GM12872 (cell line): ENCODE data around the gene GCNT1.

ENCODE experiments used
- CTCF ChIP-seq: IDR thresholded peaks from 3 replicates; pipeline ENCODE4 v1.5.1; 2011; ENCODE audit warnings: low read depth, mild to moderate bottlenecking, low read length, moderate library complexity; ENCODE audit not compliant: insufficient read depth

Gene GCNT1

DNA sequence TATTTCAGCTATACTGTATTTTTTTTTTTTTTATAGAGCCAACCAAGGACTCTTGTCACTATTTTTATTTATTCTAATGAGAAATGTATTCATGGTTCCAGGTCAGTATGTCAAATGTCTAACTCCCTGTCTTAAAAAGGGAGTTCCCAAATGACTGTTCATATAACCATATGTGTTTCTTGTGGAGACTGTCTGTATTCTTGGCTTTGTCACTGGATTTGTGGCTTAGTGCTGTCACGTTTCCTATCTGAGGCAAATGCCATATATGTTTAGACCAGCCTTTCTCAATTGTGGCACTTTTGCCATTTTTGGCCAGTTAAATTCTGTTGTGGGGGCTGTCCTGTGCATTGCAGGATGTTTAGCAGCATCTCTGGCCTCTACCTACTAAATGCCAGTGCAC lies 3.1 kb downstream of the GCNT1 start:
- no peak for TF ChIP-seq CTCF

GRCh38 chr9:76463211-76463610 lies 4.2 kb downstream of the GCNT1 start:
- TF ChIP-seq CTCF: no peak

DNA sequence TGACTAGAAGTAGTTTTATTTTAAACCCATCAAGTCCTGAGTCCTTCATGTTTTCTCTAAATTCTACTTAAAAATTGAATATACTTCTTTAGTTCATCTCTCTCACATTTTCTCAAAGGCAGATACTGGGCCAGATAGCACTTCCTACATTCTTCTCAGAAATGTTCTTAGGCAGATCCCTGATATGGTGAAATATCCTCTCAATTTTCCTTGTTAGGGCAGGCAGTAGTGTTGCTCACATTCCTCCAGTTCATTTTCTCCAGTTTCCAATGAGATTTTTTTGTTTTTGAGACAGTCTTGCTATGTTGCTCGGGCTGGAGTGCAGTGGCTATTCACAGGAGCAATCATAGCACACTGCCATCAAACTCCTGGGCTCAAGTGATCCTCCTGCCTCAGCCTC lies 5.7 kb downstream of the GCNT1 start:
- TF ChIP-seq CTCF: no peak

DNA sequence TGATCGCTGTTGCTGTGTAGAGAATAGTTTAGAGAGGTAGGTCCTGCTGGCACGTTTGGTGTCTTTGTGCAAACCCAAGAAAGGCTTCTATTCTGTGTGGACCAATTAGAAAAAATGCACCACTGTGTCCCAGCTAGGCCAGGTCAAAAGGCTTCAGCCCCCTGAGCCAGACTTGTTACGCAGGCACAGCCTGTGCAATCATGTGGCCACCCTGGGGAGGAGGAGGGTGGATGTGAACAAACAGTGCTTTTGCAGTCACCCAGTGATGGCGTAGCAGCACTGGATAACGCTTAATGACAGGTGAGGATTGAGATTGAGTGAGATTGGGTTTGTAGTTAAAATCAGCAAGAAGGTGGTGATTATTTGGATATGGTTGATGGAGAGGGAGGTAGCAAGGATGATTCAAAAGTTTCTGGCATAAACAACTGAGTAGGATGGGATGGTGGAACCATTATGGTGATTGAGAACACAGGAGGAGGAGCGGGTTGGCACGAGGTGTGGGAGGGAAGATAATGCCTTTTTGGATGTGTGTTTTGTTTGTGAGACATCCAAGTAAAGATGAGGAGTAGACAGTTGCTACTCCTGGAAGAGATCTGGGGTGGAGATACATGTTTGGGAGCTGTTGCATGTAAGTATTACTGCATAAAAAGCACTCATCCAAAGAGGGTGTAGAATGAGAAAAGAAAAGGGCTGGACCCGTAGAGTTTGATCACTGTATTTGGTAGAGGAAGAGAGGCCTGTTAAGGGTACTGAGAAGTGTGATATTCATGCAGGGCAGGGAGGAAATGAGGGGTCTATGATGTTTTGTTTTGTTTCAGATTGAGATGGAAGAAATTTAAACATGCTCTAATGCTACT lies 6.7 kb downstream of the GCNT1 start:
- no peak for TF ChIP-seq CTCF

DNA sequence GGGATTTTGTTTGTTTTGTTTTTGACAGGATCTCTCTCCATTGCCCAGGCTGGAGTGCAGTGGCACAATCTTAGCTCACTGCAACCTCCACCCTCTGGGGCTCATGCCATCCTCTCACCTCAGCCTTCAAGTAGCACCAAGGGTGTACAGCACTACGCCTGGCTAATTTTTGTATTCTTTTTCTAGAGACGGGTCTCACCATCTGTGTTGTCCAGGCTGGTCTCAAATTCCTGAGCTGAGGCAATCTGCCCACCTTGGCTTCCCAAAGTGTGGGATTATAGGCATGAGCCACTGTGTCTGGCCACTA lies 7.3 kb downstream of the GCNT1 start:
- TF ChIP-seq CTCF: no peak

- TF ChIP-seq CTCF: no peak
Measured at GRCh38 chr9:76474419-76474818, 15.4 kb downstream of the GCNT1 start.

DNA sequence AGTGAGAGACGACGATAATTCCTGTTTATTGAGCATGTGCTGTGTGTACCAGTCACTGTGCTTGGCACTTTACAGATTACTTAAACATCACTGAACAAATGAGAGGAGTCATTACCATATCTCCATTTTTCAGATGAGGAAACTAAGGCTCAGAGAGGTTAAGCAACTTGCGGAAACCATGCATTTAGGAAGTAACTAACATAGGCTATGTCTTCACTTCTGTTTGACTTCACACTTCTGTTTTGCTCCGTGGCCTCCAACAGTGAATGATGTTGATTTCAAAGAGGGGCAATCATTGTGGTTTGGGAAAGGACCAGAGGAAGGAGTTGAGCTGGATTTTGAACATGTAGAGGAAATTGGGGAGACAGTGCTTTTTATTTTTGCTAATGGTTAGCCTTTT lies 16.7 kb downstream of the GCNT1 start:
- TF ChIP-seq CTCF: no peak
